Osteoblast (primary cell): ENCODE data around the gene CRYL1. TPM values are rescaled to one million over a fixed set of nuclear protein-coding genes. Genes with fewer than 3 reads are reported as not detected.
A peak's percentile ranks its signal among the peaks of the same experiment; 100 is the strongest.

ENCODE experiments used
- DNase-seq: peaks from one replicate; pipeline ENCODE4 v3.0.0; 2011; ENCODE audit warnings: low spot score, mixed read lengths; ENCODE audit not compliant: insufficient read length; ENCODE audit errors: missing footprints
- H2AFZ ChIP-seq: 2 replicates; pipeline ENCODE4 v1.6.0; 2011; ENCODE audit warnings: mild to moderate bottlenecking, low read length
- H3K27ac ChIP-seq: 2 replicates; pipeline ENCODE4 v1.5.1; 2011; ENCODE audit warnings: mild to moderate bottlenecking, low read depth, low read length, moderate library complexity
- H3K27me3 ChIP-seq: 2 replicates; pipeline ENCODE4 v1.6.0; 2012; ENCODE audit warnings: mild to moderate bottlenecking, control low read depth, inconsistent platforms, low read length, moderate library complexity; ENCODE audit not compliant: insufficient read depth
- H3K36me3 ChIP-seq: 2 replicates; pipeline ENCODE4 v1.5.1; 2011; ENCODE audit warnings: mild to moderate bottlenecking, low read length, control low read depth, moderate library complexity; ENCODE audit not compliant: insufficient read depth
- H3K4me1 ChIP-seq: 2 replicates; pipeline ENCODE4 v1.5.1; 2011; ENCODE audit warnings: mild to moderate bottlenecking, low read length, control low read depth, moderate library complexity; ENCODE audit not compliant: insufficient read depth
- H3K4me2 ChIP-seq: 2 replicates; pipeline ENCODE4 v1.6.0; 2011; ENCODE audit warnings: mild to moderate bottlenecking, low read length; ENCODE audit not compliant: insufficient read depth
- H3K4me3 ChIP-seq: fragments of 200-600 bp; sonication (generic); 3 replicates; pipeline ENCODE4 v1.5.1; 2012; ENCODE audit warnings: mild to moderate bottlenecking, low read length, inconsistent platforms; ENCODE audit not compliant: insufficient read depth
- H3K79me2 ChIP-seq: 2 replicates; pipeline ENCODE4 v1.6.0; 2012; ENCODE audit warnings: mild to moderate bottlenecking, low read length, control low read depth, inconsistent platforms; ENCODE audit not compliant: insufficient read depth
- H3K9me3 ChIP-seq: 2 replicates; pipeline ENCODE4 v1.5.1; 2011; ENCODE audit warnings: low read depth, low read length, control low read depth
- H4K20me1 ChIP-seq: 2 replicates; pipeline ENCODE4 v1.6.0; 2012; ENCODE audit warnings: mild to moderate bottlenecking, low read length, control low read depth; ENCODE audit not compliant: insufficient read depth
- CTCF ChIP-seq: IDR thresholded peaks from 2 replicates; pipeline ENCODE4 v1.5.1; 2011; ENCODE audit warnings: mild to moderate bottlenecking, low read depth, low read length, moderate library complexity; ENCODE audit errors: extremely low read depth
- total RNA-seq: library from RNA; depleted of rRNA; stranded (reverse); fragments of >200 nt; gene quantifications from 2 replicates; pipeline ENCODE4 v1.2.3, GENCODE V29; 2012

The CRYL1 gene
- total RNA-seq, 1 donor, result 12.7 TPM

DNA sequence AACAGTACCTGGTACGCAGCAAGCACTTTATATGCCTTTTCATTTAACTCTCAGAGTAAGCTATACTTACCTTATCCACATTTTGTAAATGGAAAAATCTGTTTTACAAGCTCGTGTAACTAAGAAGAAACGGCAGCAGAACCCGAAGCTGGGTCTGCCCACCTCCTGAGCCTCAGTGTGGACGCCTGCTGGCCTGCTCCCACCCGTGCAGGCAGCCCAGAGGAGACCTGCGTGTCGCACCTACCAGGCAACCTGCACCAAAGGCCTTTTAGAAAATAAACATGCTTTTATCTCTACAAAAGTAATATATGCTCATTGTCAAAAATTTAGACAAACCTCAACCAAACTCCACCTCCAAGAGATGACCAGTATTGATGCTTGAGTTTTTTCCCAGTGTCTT lies 62.7 kb downstream of the CRYL1 start:
- H4K20me1 ChIP-seq, result no peaks in the 10 kb centered on the region
- H3K79me2 ChIP-seq, result no peaks in the 10 kb centered on the region
- no peak for TF ChIP-seq CTCF
- no peaks in the 10 kb centered on the region for H3K36me3 ChIP-seq
- no peak overlapping the region for H3K4me3 ChIP-seq
- H3K27me3 ChIP-seq, result no peaks in the 10 kb centered on the region
- H3K9me3 ChIP-seq, result no peaks in the 10 kb centered on the region
- no peak for DNase-seq
- H3K4me2 ChIP-seq, result no peak overlapping the region
- H2AFZ ChIP-seq, result no peak overlapping the region
- H3K4me1 ChIP-seq, result no peaks in the 10 kb centered on the region
- no peak overlapping the region for H3K27ac ChIP-seq

GRCh38 chr13:20462533-20462915 lies 63.1 kb downstream of the CRYL1 start:
- H2AFZ ChIP-seq, result no peak overlapping the region
- no peak for DNase-seq
- no peak overlapping the region for H3K27ac ChIP-seq
- H3K4me2 ChIP-seq, result no peak overlapping the region
- H4K20me1 ChIP-seq, result no peaks in the 10 kb centered on the region
- no peaks in the 10 kb centered on the region for H3K36me3 ChIP-seq
- H3K4me3 ChIP-seq, result no peak overlapping the region
- H3K27me3 ChIP-seq, result no peaks in the 10 kb centered on the region
- TF ChIP-seq CTCF, result no peak
- H3K4me1 ChIP-seq, result no peaks in the 10 kb centered on the region
- no peaks in the 10 kb centered on the region for H3K9me3 ChIP-seq
- H3K79me2 ChIP-seq, result no peaks in the 10 kb centered on the region

- DNase-seq, result peak; percentile 49
- Histone ChIP-seq H3K27ac (no peak overlapping the region), H3K4me3 (no peak overlapping the region), H3K36me3 (no peaks in the 10 kb centered on the region), H3K79me2 (no peaks in the 10 kb centered on the region), H3K9me3 (no peaks in the 10 kb centered on the region), H3K4me1 (no peaks in the 10 kb centered on the region), H4K20me1 (no peaks in the 10 kb centered on the region), H2AFZ (no peak overlapping the region), H3K4me2 (no peak overlapping the region), H3K27me3 (no peaks in the 10 kb centered on the region)
- TF ChIP-seq CTCF, result no peak
Measured at GRCh38 chr13:20461860-20462532, 63.7 kb downstream of the CRYL1 start.

DNA sequence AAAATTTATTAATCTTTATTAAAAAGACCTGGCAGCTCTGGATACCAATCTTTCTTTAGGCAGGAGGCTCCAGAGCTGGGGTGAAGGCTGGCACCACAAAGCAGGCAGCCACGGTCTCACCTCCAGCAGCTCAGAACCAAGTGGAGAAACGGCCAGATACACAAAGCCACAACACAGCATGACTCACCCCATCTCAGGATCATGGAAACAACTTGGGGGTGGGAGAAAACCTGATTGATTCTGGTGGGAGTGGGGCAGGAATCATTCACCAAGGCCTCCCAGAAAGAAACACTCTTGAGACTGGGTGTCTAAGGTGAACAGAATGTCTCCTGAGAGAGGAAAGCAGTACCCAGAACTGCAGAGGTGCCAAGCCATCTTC lies 64.2 kb downstream of the CRYL1 start:
- H3K4me2 ChIP-seq, result no peak overlapping the region
- H3K9me3 ChIP-seq, result no peaks in the 10 kb centered on the region
- TF ChIP-seq CTCF, result no peak
- no peaks in the 10 kb centered on the region for H3K27me3 ChIP-seq
- H3K27ac ChIP-seq, result no peak overlapping the region
- no peaks in the 10 kb centered on the region for H3K36me3 ChIP-seq
- H3K79me2 ChIP-seq, result no peaks in the 10 kb centered on the region
- H3K4me3 ChIP-seq, result no peak overlapping the region
- no peak overlapping the region for H2AFZ ChIP-seq
- no peaks in the 10 kb centered on the region for H3K4me1 ChIP-seq
- H4K20me1 ChIP-seq, result no peaks in the 10 kb centered on the region
- DNase-seq, result peak; percentile 87
